DMS153 treated with DMSO at 0.1 percent for 48 hours (cell line): ENCODE data around the gene CFAP46.
A peak's percentile ranks its signal among the peaks of the same experiment; 100 is the strongest.
"Not testable (repeated sequence)": the region's sequence is repeated elsewhere in the genome, so short reads cannot be mapped to it uniquely, and the experiment has no call there.

ENCODE experiments used
- DNase-seq: peaks from one replicate; lab custom pipeline; 2025; ENCODE audit not compliant: unreplicated experiment; lab: John Stamatoyannopoulos, UW

CFAP46 gene

GRCh38 chr10:132810141-132810806 lies 132.1 kb downstream of the CFAP46 start:
- DNase-seq, result no peak

- no peak for DNase-seq
Observed at GRCh38 chr10:132809232-132810140, 132.9 kb downstream of the CFAP46 start.

- no peak for DNase-seq
Observed at GRCh38 chr10:132808383-132809231, 133.8 kb downstream of the CFAP46 start.

GRCh38 chr10:132807621-132808049 lies 134.7 kb downstream of the CFAP46 start:
- no peak for DNase-seq

GRCh38 chr10:132806561-132807003 lies 135.8 kb downstream of the CFAP46 start:
- DNase-seq, result no peak

GRCh38 chr10:132806110-132806509 lies 136.3 kb downstream of the CFAP46 start:
- DNase-seq, result no peak

- DNase-seq, result no peak
Observed at GRCh38 chr10:132805599-132805998, 136.8 kb downstream of the CFAP46 start.

- no peak for DNase-seq
Observed at GRCh38 chr10:132804785-132805426, 137.5 kb downstream of the CFAP46 start.

- DNase-seq, result no peak
Observed at GRCh38 chr10:132804287-132804686, 138.1 kb downstream of the CFAP46 start.

GRCh38 chr10:132803416-132804210 lies 138.8 kb downstream of the CFAP46 start:
- DNase-seq, result no peak

- DNase-seq, result no peak
Observed at GRCh38 chr10:132802694-132803320, 139.6 kb downstream of the CFAP46 start.

GRCh38 chr10:132802048-132802447 lies 140.3 kb downstream of the CFAP46 start:
- DNase-seq, result no peak

GRCh38 chr10:132799865-132800264 lies 142.5 kb downstream of the CFAP46 start:
- no peak for DNase-seq

GRCh38 chr10:132798876-132799275 lies 143.5 kb downstream of the CFAP46 start:
- no peak for DNase-seq

GRCh38 chr10:132798403-132798802 lies 144.0 kb downstream of the CFAP46 start:
- no peak for DNase-seq

- not testable (repeated sequence) for DNase-seq
Observed at GRCh38 chr10:132797986-132798385, 144.4 kb downstream of the CFAP46 start.

- no peak for DNase-seq
Observed at GRCh38 chr10:132796846-132797245, 145.5 kb downstream of the CFAP46 start.

GRCh38 chr10:132793871-132794849 lies 148.2 kb downstream of the CFAP46 start:
- DNase-seq, result peak; percentile 21
